ENCODE results near the gene CHD5.

Gene CHD5

GRCh38 chr1:6170742-6171201 is 9.3 kb downstream of the CHD5 start:
- TF ChIP-seq, protein P1, sequence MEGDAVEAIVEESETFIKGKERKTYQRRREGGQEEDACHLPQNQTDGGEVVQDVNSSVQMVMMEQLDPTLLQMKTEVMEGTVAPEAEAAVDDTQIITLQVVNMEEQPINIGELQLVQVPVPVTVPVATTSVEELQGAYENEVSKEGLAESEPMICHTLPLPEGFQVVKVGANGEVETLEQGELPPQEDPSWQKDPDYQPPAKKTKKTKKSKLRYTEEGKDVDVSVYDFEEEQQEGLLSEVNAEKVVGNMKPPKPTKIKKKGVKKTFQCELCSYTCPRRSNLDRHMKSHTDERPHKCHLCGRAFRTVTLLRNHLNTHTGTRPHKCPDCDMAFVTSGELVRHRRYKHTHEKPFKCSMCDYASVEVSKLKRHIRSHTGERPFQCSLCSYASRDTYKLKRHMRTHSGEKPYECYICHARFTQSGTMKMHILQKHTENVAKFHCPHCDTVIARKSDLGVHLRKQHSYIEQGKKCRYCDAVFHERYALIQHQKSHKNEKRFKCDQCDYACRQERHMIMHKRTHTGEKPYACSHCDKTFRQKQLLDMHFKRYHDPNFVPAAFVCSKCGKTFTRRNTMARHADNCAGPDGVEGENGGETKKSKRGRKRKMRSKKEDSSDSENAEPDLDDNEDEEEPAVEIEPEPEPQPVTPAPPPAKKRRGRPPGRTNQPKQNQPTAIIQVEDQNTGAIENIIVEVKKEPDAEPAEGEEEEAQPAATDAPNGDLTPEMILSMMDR (IDR thresholded peaks at IDR 0.05), result no peak
- no peak for TF ChIP-seq ZFX (IDR thresholded peaks at IDR 0.05; ENCODE audit: borderline replicate concordance)

DNA sequence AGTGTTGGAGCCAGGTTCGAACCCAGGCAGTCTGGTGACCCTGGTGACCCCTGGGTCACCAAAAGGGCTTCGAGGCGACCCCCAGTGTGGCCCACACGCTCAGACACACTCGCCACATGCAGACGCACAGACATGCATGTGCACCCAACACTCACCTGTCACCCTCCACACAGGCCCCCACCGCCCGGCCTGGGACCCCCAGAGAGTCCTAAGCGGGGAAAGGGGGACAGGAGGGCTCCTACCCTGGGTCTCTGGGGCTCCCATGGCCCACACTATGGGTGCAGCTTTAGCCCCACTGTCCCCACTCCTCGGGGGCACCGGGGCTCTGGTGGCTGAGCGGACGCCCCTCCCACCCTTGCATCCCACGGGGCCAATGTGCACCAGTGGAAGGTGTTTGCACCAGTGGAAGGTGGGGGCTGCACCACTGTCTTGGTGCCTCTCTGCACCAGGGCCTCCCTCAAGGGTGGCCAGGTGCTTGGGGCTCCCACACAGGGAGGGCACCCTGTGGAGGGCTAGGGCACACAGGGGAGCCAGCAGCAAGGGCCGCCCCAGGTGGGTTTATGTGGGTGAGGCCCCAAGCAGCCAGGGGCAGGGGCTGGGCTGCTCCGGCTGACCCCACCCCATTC is 9.9 kb downstream of the CHD5 start:
- TF ChIP-seq ZFX (IDR thresholded peaks at IDR 0.05; ENCODE audit: borderline replicate concordance), result no peak
- TF ChIP-seq, protein P1 (IDR thresholded peaks at IDR 0.05), result no peak

More at GRCh38 chr1:6170742-6171201, 9.3 kb downstream of the CHD5 start:
- no peak overlapping the region for H3K27ac ChIP-seq

DNA sequence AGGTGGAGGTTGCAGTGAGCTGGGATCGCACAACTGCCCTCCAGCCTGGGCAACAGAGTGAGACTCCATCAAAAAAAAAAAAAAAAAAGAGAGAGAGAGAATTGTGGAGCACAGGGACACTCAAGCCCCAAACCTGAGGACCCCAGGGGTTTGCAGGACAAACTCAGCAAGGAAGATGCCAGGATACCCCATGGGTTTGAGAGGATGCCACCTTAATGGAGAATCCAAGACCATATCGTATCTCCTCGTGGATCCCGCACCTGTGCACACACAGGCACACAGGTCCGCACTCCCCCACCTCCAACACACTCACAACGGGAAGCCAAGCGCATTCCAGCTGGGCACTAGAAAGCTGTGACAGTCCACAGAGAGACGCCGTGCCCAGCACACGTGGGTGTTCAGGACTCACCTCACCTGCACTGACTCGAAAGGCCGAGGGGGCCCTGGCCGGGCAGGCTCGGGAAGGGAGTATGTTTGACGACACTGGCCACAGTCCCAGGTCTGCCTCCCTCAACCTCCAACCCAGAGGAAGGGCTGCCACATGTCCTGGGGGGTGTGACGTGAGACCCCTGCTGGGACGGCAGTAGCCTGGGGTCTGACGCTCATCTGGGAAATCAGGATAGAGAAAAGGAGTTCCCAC is 11.1 kb downstream of the CHD5 start:
- no peak overlapping the region for H3K27ac ChIP-seq
- TF ChIP-seq, protein P1 (IDR thresholded peaks at IDR 0.05), result no peak
- no peak for TF ChIP-seq ZFX (IDR thresholded peaks at IDR 0.05; ENCODE audit: borderline replicate concordance)

More for the DNA sequence above, 9.9 kb downstream of the CHD5 start:
- H3K27ac ChIP-seq, result no peak overlapping the region

- TF ChIP-seq, protein P1 (IDR thresholded peaks at IDR 0.05), result no peak
- TF ChIP-seq ZFX (IDR thresholded peaks at IDR 0.05; ENCODE audit: borderline replicate concordance), result no peak
- no peak overlapping the region for H3K27ac ChIP-seq
These were observed 12.5 kb downstream of the CHD5 start for GRCh38 chr1:6167391-6168303.

DNA sequence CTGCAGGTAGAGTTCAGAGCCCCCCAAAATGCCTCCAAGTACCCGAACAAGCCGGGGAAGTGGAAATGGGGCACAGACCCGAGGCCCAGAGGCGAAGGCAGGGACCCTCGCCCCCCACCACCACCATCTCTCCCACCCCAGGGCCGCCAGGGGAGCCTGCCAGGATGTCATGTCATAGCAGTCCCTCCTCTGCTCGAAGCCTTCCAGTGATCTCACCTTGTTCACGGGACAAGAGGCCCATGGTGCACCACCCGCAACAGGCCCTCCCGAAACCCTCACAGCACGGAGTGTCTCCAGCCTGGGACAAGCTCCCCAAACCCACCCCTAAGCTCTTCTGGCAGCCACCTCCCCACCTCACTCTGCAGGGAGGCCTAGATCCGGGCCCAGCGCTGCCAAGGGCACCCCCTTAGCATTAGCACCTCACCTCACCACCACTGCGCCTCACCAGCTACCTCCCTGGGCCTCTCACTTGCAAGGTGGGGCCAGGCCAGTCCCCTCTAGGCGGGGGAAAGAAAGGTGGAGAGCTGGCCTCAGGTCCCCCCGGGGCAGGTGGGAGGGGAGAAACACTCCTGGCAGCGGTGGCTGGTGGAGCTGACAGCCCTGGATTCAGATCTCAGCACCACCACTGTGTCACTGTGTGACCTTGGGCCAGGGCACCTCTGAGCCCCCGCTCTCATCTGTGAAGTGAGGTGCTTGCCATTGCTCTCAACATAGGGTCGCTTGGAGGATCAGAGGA is 13.3 kb downstream of the CHD5 start:
- no peak for TF ChIP-seq ZFX (IDR thresholded peaks at IDR 0.05; ENCODE audit: borderline replicate concordance)
- TF ChIP-seq, protein P1 (IDR thresholded peaks at IDR 0.05), result no peak
- H3K27ac ChIP-seq, result no peak overlapping the region

- TF ChIP-seq, protein P1 (IDR thresholded peaks at IDR 0.05), result no peak
- no peak for TF ChIP-seq ZFX (IDR thresholded peaks at IDR 0.05; ENCODE audit: borderline replicate concordance)
- H3K27ac ChIP-seq, result no peak overlapping the region
These were observed 13.9 kb downstream of the CHD5 start for GRCh38 chr1:6166221-6166620.
